ENCODE data around the gene APCS. TPM values are rescaled to one million over a fixed set of nuclear protein-coding genes. Genes with fewer than 3 reads are reported as not detected.

APCS gene
- total RNA-seq, 2 experiments from 2014 or later: not detected

DNA sequence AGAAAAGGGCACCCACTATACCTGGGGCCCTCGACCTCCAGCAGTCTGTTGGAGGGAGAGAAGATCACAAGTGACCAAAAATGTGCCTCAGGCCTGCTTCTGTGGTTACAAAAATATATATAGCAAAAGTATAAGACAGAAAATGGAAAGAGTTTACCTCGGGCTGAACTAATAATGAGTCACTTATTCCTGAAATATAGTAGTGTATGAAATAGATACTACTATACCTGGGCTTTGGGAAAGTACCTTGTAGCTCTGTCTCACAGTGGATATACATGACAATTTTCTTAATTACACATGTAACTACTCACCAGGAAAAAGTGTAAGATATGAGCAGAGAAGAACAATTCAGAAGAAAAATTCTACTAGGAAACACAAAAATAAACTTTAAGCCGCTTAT is 7.3 kb upstream of the APCS start:
- Mint-ChIP-seq H3K4me3 (no peak overlapping the region), H3K27ac (no peak overlapping the region), H3K27me3 (peaks cover 23% of the 10 kb centered on the region), H3K9me3 (no peaks in the 10 kb centered on the region), H3K36me3 (ENCODE audit: low read depth) (no peaks in the 10 kb centered on the region), H3K4me1 (ENCODE audit: low read depth) (no peaks in the 10 kb centered on the region)
- Histone ChIP-seq H3K36me3 (ENCODE audit: insufficient read depth, low read length) (no peaks in the 10 kb centered on the region), H3K9me3 (ENCODE audit: control insufficient read depth in 1 of 2, insufficient read depth in 1 of 2, low read length in 2 of 2) (peaks cover 0 to 4% of the 10 kb centered on the region in 2 experiments), H3K27ac (ENCODE audit: low read depth in 1 of 2, low read length in 2 of 2) (no peak overlapping the region), H3K4me1 (ENCODE audit: insufficient read depth, low read length) (no peaks in the 10 kb centered on the region), H3K27me3 (ENCODE audit: control insufficient read depth in 1 of 2, insufficient read depth in 2 of 2, low read length in 2 of 2) (peaks cover 0 to 9% of the 10 kb centered on the region in 2 experiments), H3K4me3 (ENCODE audit: low read length) (no peak overlapping the region)
- DNase-seq: no peak
- no peak for ATAC-seq (ENCODE audit: poor library complexity)
- POLR2A ChIA-PET: no interaction called here
- CTCF ChIA-PET: no interaction called here
- TF ChIP-seq, protein P1, sequence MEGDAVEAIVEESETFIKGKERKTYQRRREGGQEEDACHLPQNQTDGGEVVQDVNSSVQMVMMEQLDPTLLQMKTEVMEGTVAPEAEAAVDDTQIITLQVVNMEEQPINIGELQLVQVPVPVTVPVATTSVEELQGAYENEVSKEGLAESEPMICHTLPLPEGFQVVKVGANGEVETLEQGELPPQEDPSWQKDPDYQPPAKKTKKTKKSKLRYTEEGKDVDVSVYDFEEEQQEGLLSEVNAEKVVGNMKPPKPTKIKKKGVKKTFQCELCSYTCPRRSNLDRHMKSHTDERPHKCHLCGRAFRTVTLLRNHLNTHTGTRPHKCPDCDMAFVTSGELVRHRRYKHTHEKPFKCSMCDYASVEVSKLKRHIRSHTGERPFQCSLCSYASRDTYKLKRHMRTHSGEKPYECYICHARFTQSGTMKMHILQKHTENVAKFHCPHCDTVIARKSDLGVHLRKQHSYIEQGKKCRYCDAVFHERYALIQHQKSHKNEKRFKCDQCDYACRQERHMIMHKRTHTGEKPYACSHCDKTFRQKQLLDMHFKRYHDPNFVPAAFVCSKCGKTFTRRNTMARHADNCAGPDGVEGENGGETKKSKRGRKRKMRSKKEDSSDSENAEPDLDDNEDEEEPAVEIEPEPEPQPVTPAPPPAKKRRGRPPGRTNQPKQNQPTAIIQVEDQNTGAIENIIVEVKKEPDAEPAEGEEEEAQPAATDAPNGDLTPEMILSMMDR (IDR thresholded peaks at IDR 0.05): no peak
- intact Hi-C loops (cut with DNase I, micrococcal nuclease): no loop called here

- Mint-ChIP-seq H3K4me1 (ENCODE audit: low read depth) (no peaks in the 10 kb centered on the region), H3K36me3 (ENCODE audit: low read depth) (no peaks in the 10 kb centered on the region), H3K4me3 (no peak overlapping the region), H3K27me3 (peaks cover 19% of the 10 kb centered on the region), H3K9me3 (no peaks in the 10 kb centered on the region), H3K27ac (no peak overlapping the region)
- no peaks in the 10 kb centered on the region for H3K4me1 ChIP-seq (ENCODE audit: insufficient read depth, low read length)
- ATAC-seq (ENCODE audit: poor library complexity) (no peak), DNase-seq (no peak)
- intact Hi-C loops (cut with DNase I, micrococcal nuclease): no loop called here
- H3K4me3 ChIP-seq (ENCODE audit: low read length): no peak overlapping the region
- TF ChIP-seq, protein P1 (IDR thresholded peaks at IDR 0.05): no peak
- H3K27me3 ChIP-seq (ENCODE audit: control insufficient read depth in 1 of 2, insufficient read depth in 2 of 2, low read length in 2 of 2): peaks cover 0 to 7% of the 10 kb centered on the region in 2 experiments
- ChIA-PET CTCF (no interaction called here), POLR2A (no interaction called here)
- H3K36me3 ChIP-seq (ENCODE audit: insufficient read depth, low read length): no peaks in the 10 kb centered on the region
- no peak overlapping the region for H3K27ac ChIP-seq (ENCODE audit: low read depth in 1 of 2, low read length in 2 of 2)
- H3K9me3 ChIP-seq (ENCODE audit: control insufficient read depth in 1 of 2, insufficient read depth in 1 of 2, low read length in 2 of 2): no peaks in the 10 kb centered on the region
Observed at GRCh38 chr1:159581422-159581821, 6.2 kb upstream of the APCS start.

- no peak for ATAC-seq (ENCODE audit: poor library complexity)
- Histone ChIP-seq H3K4me1 (ENCODE audit: insufficient read depth, low read length) (no peaks in the 10 kb centered on the region), H3K4me3 (ENCODE audit: low read length) (no peak overlapping the region), H3K27me3 (ENCODE audit: control insufficient read depth in 1 of 2, insufficient read depth in 2 of 2, low read length in 2 of 2) (peaks cover 3 to 4% of the 10 kb centered on the region in 2 experiments), H3K36me3 (ENCODE audit: insufficient read depth, low read length) (no peaks in the 10 kb centered on the region), H3K9me3 (ENCODE audit: control insufficient read depth in 1 of 2, insufficient read depth in 1 of 2, low read length in 2 of 2) (no peaks in the 10 kb centered on the region), H3K27ac (ENCODE audit: low read depth in 1 of 2, low read length in 2 of 2) (no peak overlapping the region)
- POLR2A ChIA-PET: no interaction called here
- Mint-ChIP-seq H3K9me3 (no peaks in the 10 kb centered on the region), H3K36me3 (ENCODE audit: low read depth) (no peaks in the 10 kb centered on the region), H3K27ac (no peak overlapping the region), H3K27me3 (peaks cover 27% of the 10 kb centered on the region), H3K4me1 (ENCODE audit: low read depth) (no peaks in the 10 kb centered on the region), H3K4me3 (no peak overlapping the region)
- intact Hi-C loops (cut with DNase I, micrococcal nuclease): no loop called here
- no peak for DNase-seq
- CTCF ChIA-PET: interaction anchor here (0.5 kb wide), 1 partner anchor 85 kb away, joined by 4 read pairs; no protein-coding TSS in a partner anchor
- TF ChIP-seq, protein P1 (IDR thresholded peaks at IDR 0.05): no peak
Observed at GRCh38 chr1:159584536-159584935, 3.1 kb upstream of the APCS start.
